ENCODE data around the gene DDIAS. TPM values are rescaled to one million over a fixed set of nuclear protein-coding genes. Genes with fewer than 3 reads are reported as not detected.

Gene DDIAS
- total and polyA plus RNA-seq, 2 donors (not counting 1 experiment from before 2014, with no cell fraction given), result 1.7 to 3.3 TPM

- DNase-seq, result no peak
- ChIA-PET POLR2A (interaction anchor here (1.2 kb wide), 1 partner anchor 15 kb away, joined by 4 read pairs; no protein-coding TSS in a partner anchor), CTCF (interaction anchor here (1.0 to 1.7 kb wide), 5 partner anchors 14 to 269 kb away, joined by 3 to 5 read pairs (median 3); no protein-coding TSS in a partner anchor)
- H3K4me3 Mint-ChIP-seq, result no peak overlapping the region
- Histone ChIP-seq H3K27me3 (replicated peaks in 1 of 4; ENCODE audit: control extremely low read depth in 1 of 4, control insufficient read depth in 3 of 4, insufficient read depth in 4 of 4, low read length in 3 of 4) (no peaks in the 10 kb centered on the region), H3K36me3 (replicated peaks in 1 of 2; ENCODE audit: control extremely low read depth in 1 of 2, control insufficient read depth in 1 of 2, extremely low read depth in 1 of 2, insufficient read depth in 2 of 2, low read length in 1 of 2) (peaks cover 5 to 39% of the 10 kb centered on the region in 2 experiments), H3K27ac (ENCODE audit: low read length in 2 of 2) (peak overlapping the region in 1 of 2 donors; percentile 24), H3K4me2 (replicated peaks; ENCODE audit: low read depth, low read length, poor library complexity, severe bottlenecking) (no peak overlapping the region), H4K20me1 (ENCODE audit: control insufficient read depth, insufficient read depth, low read length, poor library complexity, severe bottlenecking) (no peaks in the 10 kb centered on the region), H2AFZ (ENCODE audit: insufficient read depth, low read depth, low read length, poor library complexity, severe bottlenecking) (no peak overlapping the region), H3K4me1 (ENCODE audit: control insufficient read depth in 2 of 2, insufficient read depth in 2 of 2, low read length in 2 of 2) (peaks cover 16 to 19% of the 10 kb centered on the region in 2 donors), H3K9ac (ENCODE audit: low read length) (no peak overlapping the region), H3K79me2 (ENCODE audit: control insufficient read depth, insufficient read depth, low read length) (peaks cover 10% of the 10 kb centered on the region), H3K9me3 (ENCODE audit: control extremely low read depth in 1 of 3, control insufficient read depth in 2 of 3, insufficient read depth in 1 of 3, low read length in 2 of 3) (no peaks in the 10 kb centered on the region), H3K4me3 (ENCODE audit: control extremely low read depth in 1 of 5, extremely low read depth in 1 of 5, insufficient read depth in 1 of 5, low read depth in 2 of 5, low read length in 4 of 5) (no peak overlapping the region)
- intact Hi-C loops (cut with micrococcal nuclease), result no loop called here
- H3K27me3 Mint-ChIP-seq, result no peaks in the 10 kb centered on the region
- peak overlapping the region; percentile 68 for H3K27ac Mint-ChIP-seq
- TF ChIP-seq EZH2 (IDR thresholded peaks at IDR 0.05; ENCODE audit: borderline replicate concordance, insufficient read depth, low read depth, low read length, poor library complexity, severe bottlenecking), result no peak
- TF ChIP-seq CTCF (IDR thresholded peaks at IDR 0.05), result no peak
- no peak for ATAC-seq (ENCODE audit: low read depth)
- no peaks in the 10 kb centered on the region for H3K9me3 Mint-ChIP-seq (ENCODE audit: insufficient read depth)
- peaks cover 42% of the 10 kb centered on the region for H3K4me1 Mint-ChIP-seq
Observed at GRCh38 chr11:82980292-82980691, 78.8 kb downstream of the DDIAS start.

GRCh38 chr11:82980947-82981346 is 79.4 kb downstream of the DDIAS start:
- no peak overlapping the region for H3K27ac Mint-ChIP-seq
- no peak overlapping the region for H3K4me3 Mint-ChIP-seq
- H3K9ac ChIP-seq (ENCODE audit: low read length), result no peak overlapping the region
- no CpG with 5 or more reads among the region's 4 CpGs for WGBS (ENCODE audit: insufficient coverage)
- no peaks in the 10 kb centered on the region for H3K9me3 ChIP-seq (ENCODE audit: control extremely low read depth in 1 of 3, control insufficient read depth in 2 of 3, insufficient read depth in 1 of 3, low read length in 2 of 3)
- H3K27me3 ChIP-seq (replicated peaks in 1 of 4; ENCODE audit: control extremely low read depth in 1 of 4, control insufficient read depth in 3 of 4, insufficient read depth in 4 of 4, low read length in 3 of 4), result no peaks in the 10 kb centered on the region
- H3K27ac ChIP-seq (ENCODE audit: low read length in 2 of 2), result no peak overlapping the region
- peaks cover 39% of the 10 kb centered on the region for H3K4me1 Mint-ChIP-seq
- no peaks in the 10 kb centered on the region for H3K27me3 Mint-ChIP-seq
- no peaks in the 10 kb centered on the region for H4K20me1 ChIP-seq (ENCODE audit: control insufficient read depth, insufficient read depth, low read length, poor library complexity, severe bottlenecking)
- peaks cover 10% of the 10 kb centered on the region for H3K79me2 ChIP-seq (ENCODE audit: control insufficient read depth, insufficient read depth, low read length)
- ChIA-PET CTCF (interaction anchor here (1.0 to 1.7 kb wide), 5 partner anchors 15 to 269 kb away, joined by 3 to 5 read pairs (median 3); no protein-coding TSS in a partner anchor), POLR2A (interaction anchor here (1.2 kb wide), 1 partner anchor 15 kb away, joined by 4 read pairs; no protein-coding TSS in a partner anchor)
- ATAC-seq (ENCODE audit: low read depth) (no peak), DNase-seq (no peak)
- H3K36me3 ChIP-seq (replicated peaks in 1 of 2; ENCODE audit: control extremely low read depth in 1 of 2, control insufficient read depth in 1 of 2, extremely low read depth in 1 of 2, insufficient read depth in 2 of 2, low read length in 1 of 2), result peaks cover 8 to 46% of the 10 kb centered on the region in 2 experiments
- no peak overlapping the region for H2AFZ ChIP-seq (ENCODE audit: insufficient read depth, low read depth, low read length, poor library complexity, severe bottlenecking)
- TF ChIP-seq EZH2 (IDR thresholded peaks at IDR 0.05; ENCODE audit: borderline replicate concordance, insufficient read depth, low read depth, low read length, poor library complexity, severe bottlenecking) (no peak), CTCF (IDR thresholded peaks at IDR 0.05) (no peak)
- intact Hi-C loops (cut with micrococcal nuclease), result no loop called here
- H3K9me3 Mint-ChIP-seq (ENCODE audit: insufficient read depth), result no peaks in the 10 kb centered on the region
- H3K4me1 ChIP-seq (ENCODE audit: control insufficient read depth in 2 of 2, insufficient read depth in 2 of 2, low read length in 2 of 2), result peaks cover 16 to 18% of the 10 kb centered on the region in 2 donors
- no peak overlapping the region for H3K4me3 ChIP-seq (ENCODE audit: control extremely low read depth in 1 of 5, extremely low read depth in 1 of 5, insufficient read depth in 1 of 5, low read depth in 2 of 5, low read length in 4 of 5)
- H3K4me2 ChIP-seq (replicated peaks; ENCODE audit: low read depth, low read length, poor library complexity, severe bottlenecking), result no peak overlapping the region
